SJSA1 (cell line): ENCODE measurements around the gene KCNIP1. TPM values are rescaled to one million over a fixed set of nuclear protein-coding genes. Genes with fewer than 3 reads are reported as not detected.

ENCODE experiments used
- DNase-seq, 2 experiments: peaks; one replicate each; pipeline ENCODE4 v3.0.0-alpha.2; 2015 to 2020; ENCODE audit warnings: low spot score in 2 of 2, low read depth in 1 of 2
- H3K27ac ChIP-seq: fragments of 250-450 bp; sonication (Bioruptor Pico); 2 replicates; pipeline ENCODE4 v1.5.1; 2020; ENCODE audit warnings: mild to moderate bottlenecking, moderate library complexity
- H3K27me3 ChIP-seq: fragments of 250-450 bp; sonication (Bioruptor Pico); replicated peaks from 2 replicates; pipeline ENCODE4 v1.5.1; 2020; ENCODE audit warnings: mild to moderate bottlenecking, moderate library complexity
- H3K36me3 ChIP-seq: fragments of 250-450 bp; sonication (Bioruptor Pico); 2 replicates; pipeline ENCODE4 v1.5.1; 2020; ENCODE audit warnings: mild to moderate bottlenecking
- H3K4me1 ChIP-seq: fragments of 250-450 bp; sonication (Bioruptor Pico); replicated peaks from 2 replicates; pipeline ENCODE4 v1.6.1; 2021; ENCODE audit warnings: mild to moderate bottlenecking
- H3K4me3 ChIP-seq: fragments of 250-450 bp; sonication (Bioruptor Pico); 2 replicates; pipeline ENCODE4 v1.5.1; 2020; ENCODE audit warnings: mild to moderate bottlenecking
- H3K9me3 ChIP-seq: fragments of 250-450 bp; sonication (Bioruptor Pico); replicated peaks from 2 replicates; pipeline ENCODE4 v1.5.1; 2020; ENCODE audit warnings: mild to moderate bottlenecking
- total RNA-seq: library from RNA; depleted of rRNA; stranded (reverse); fragments of >200 nt; shearing (Covaris generic); gene quantifications from 2 replicates; pipeline ENCODE4 v1.2.3, GENCODE V29; 2014

Gene KCNIP1
- total RNA-seq, 1 experiment from 2014 or later, result 3.1 TPM

GRCh38 chr5:170644501-170644900, 140.7 kb downstream of the KCNIP1 start:
- DNase-seq, result no peak
- Histone ChIP-seq H3K9me3 (no peaks in the 10 kb centered on the region), H3K4me3 (no peak overlapping the region), H3K27ac (no peak overlapping the region), H3K36me3 (no peaks in the 10 kb centered on the region), H3K27me3 (no peaks in the 10 kb centered on the region; the same call in 1 of the 2 replicates), H3K4me1 (peaks cover 9% of the 10 kb centered on the region)

- no peaks in the 10 kb centered on the region for H3K9me3 ChIP-seq
- no peak overlapping the region for H3K4me3 ChIP-seq
- peaks cover 14% of the 10 kb centered on the region for H3K4me1 ChIP-seq
- no peaks in the 10 kb centered on the region; the same call in 1 of the 2 replicates for H3K27me3 ChIP-seq
- H3K36me3 ChIP-seq, result no peaks in the 10 kb centered on the region
- DNase-seq, result peak in 1 of 2 experiments; percentile 40
- no peak overlapping the region for H3K27ac ChIP-seq
Measured at GRCh38 chr5:170648541-170648940, 144.7 kb downstream of the KCNIP1 start.

GRCh38 chr5:170650850-170651249, 147.0 kb downstream of the KCNIP1 start:
- DNase-seq, result no peak
- Histone ChIP-seq H3K36me3 (no peaks in the 10 kb centered on the region), H3K4me1 (peaks cover 14% of the 10 kb centered on the region), H3K4me3 (no peak overlapping the region), H3K27ac (no peak overlapping the region), H3K27me3 (no peaks in the 10 kb centered on the region), H3K9me3 (no peaks in the 10 kb centered on the region)

- H3K27me3 ChIP-seq, result no peaks in the 10 kb centered on the region
- H3K27ac ChIP-seq, result no peak overlapping the region
- no peaks in the 10 kb centered on the region for H3K9me3 ChIP-seq
- H3K4me1 ChIP-seq, result peaks cover 14% of the 10 kb centered on the region
- H3K4me3 ChIP-seq, result no peak overlapping the region
- H3K36me3 ChIP-seq, result no peaks in the 10 kb centered on the region
- no peak for DNase-seq
Measured at GRCh38 chr5:170651604-170652277, 147.9 kb downstream of the KCNIP1 start.

GRCh38 chr5:170655476-170655875, 151.7 kb downstream of the KCNIP1 start:
- H3K36me3 ChIP-seq, result no peaks in the 10 kb centered on the region

GRCh38 chr5:170655920-170656319, 152.1 kb downstream of the KCNIP1 start:
- DNase-seq, result no peak
- H3K4me1 ChIP-seq, result peaks cover 6% of the 10 kb centered on the region; the same call in 1 of the 2 replicates
- H3K9me3 ChIP-seq, result no peaks in the 10 kb centered on the region
- no peak overlapping the region for H3K27ac ChIP-seq
- no peak overlapping the region for H3K4me3 ChIP-seq
- H3K27me3 ChIP-seq, result no peaks in the 10 kb centered on the region
- no peaks in the 10 kb centered on the region for H3K36me3 ChIP-seq

More at GRCh38 chr5:170655476-170655875, 151.7 kb downstream of the KCNIP1 start:
- Histone ChIP-seq H3K9me3 (no peaks in the 10 kb centered on the region), H3K27ac (no peak overlapping the region), H3K4me3 (no peak overlapping the region), H3K27me3 (no peaks in the 10 kb centered on the region), H3K4me1 (peaks cover 6% of the 10 kb centered on the region; the same call in 1 of the 2 replicates)
- no peak for DNase-seq

- DNase-seq, result no peak
- Histone ChIP-seq H3K4me3 (no peak overlapping the region), H3K27ac (no peak overlapping the region), H3K4me1 (peaks cover 6% of the 10 kb centered on the region; the same call in 1 of the 2 replicates), H3K27me3 (no peaks in the 10 kb centered on the region), H3K36me3 (no peaks in the 10 kb centered on the region), H3K9me3 (no peaks in the 10 kb centered on the region)
Measured at GRCh38 chr5:170656346-170656745, 152.5 kb downstream of the KCNIP1 start.

GRCh38 chr5:170660531-170660930, 156.7 kb downstream of the KCNIP1 start:
- no peaks in the 10 kb centered on the region for H3K9me3 ChIP-seq
- no peak overlapping the region for H3K27ac ChIP-seq
- H3K4me1 ChIP-seq, result no peaks in the 10 kb centered on the region
- no peaks in the 10 kb centered on the region for H3K36me3 ChIP-seq
- H3K27me3 ChIP-seq, result peaks cover 5% of the 10 kb centered on the region; the same call in 1 of the 2 replicates
- peak in 1 of 2 experiments; percentile 37 for DNase-seq
- no peak overlapping the region for H3K4me3 ChIP-seq

GRCh38 chr5:170662966-170663365, 159.1 kb downstream of the KCNIP1 start:
- Histone ChIP-seq H3K9me3 (no peaks in the 10 kb centered on the region), H3K27me3 (peaks cover 5% of the 10 kb centered on the region; the same call in 1 of the 2 replicates), H3K4me3 (no peak overlapping the region), H3K4me1 (no peaks in the 10 kb centered on the region), H3K27ac (no peak overlapping the region), H3K36me3 (no peaks in the 10 kb centered on the region)
- DNase-seq, result no peak

GRCh38 chr5:170678811-170679210, 175.0 kb downstream of the KCNIP1 start:
- DNase-seq, result no peak
- H3K4me3 ChIP-seq, result no peak overlapping the region
- no peaks in the 10 kb centered on the region for H3K9me3 ChIP-seq
- H3K27ac ChIP-seq, result no peak overlapping the region
- H3K36me3 ChIP-seq, result no peaks in the 10 kb centered on the region
- H3K4me1 ChIP-seq, result no peaks in the 10 kb centered on the region
- H3K27me3 ChIP-seq, result peaks cover 14% of the 10 kb centered on the region

GRCh38 chr5:170681013-170681433, 177.2 kb downstream of the KCNIP1 start:
- Histone ChIP-seq H3K36me3 (no peaks in the 10 kb centered on the region), H3K27ac (no peak overlapping the region), H3K4me1 (no peaks in the 10 kb centered on the region), H3K4me3 (no peak overlapping the region), H3K27me3 (peaks cover 11% of the 10 kb centered on the region; the same call in 1 of the 2 replicates), H3K9me3 (no peaks in the 10 kb centered on the region)
- peak; percentile 36 to 59 for DNase-seq

- Histone ChIP-seq H3K36me3 (no peaks in the 10 kb centered on the region), H3K27me3 (peaks cover 11% of the 10 kb centered on the region), H3K4me3 (no peak overlapping the region), H3K27ac (no peak overlapping the region), H3K4me1 (no peaks in the 10 kb centered on the region), H3K9me3 (no peaks in the 10 kb centered on the region)
- no peak for DNase-seq
Measured at GRCh38 chr5:170691657-170692056, 187.8 kb downstream of the KCNIP1 start.

GRCh38 chr5:170693701-170694100, 189.9 kb downstream of the KCNIP1 start:
- Histone ChIP-seq H3K27me3 (peaks cover 12% of the 10 kb centered on the region), H3K27ac (no peak overlapping the region), H3K36me3 (no peaks in the 10 kb centered on the region), H3K9me3 (no peaks in the 10 kb centered on the region), H3K4me3 (no peak overlapping the region), H3K4me1 (no peaks in the 10 kb centered on the region)
- DNase-seq, result no peak

GRCh38 chr5:170694911-170695310, 191.1 kb downstream of the KCNIP1 start:
- no peaks in the 10 kb centered on the region for H3K4me1 ChIP-seq
- H3K27ac ChIP-seq, result no peak overlapping the region
- no peak for DNase-seq
- no peaks in the 10 kb centered on the region for H3K9me3 ChIP-seq
- H3K4me3 ChIP-seq, result no peak overlapping the region
- H3K36me3 ChIP-seq, result no peaks in the 10 kb centered on the region
- H3K27me3 ChIP-seq, result peaks cover 17% of the 10 kb centered on the region
